Ammon's horn (tissue), 1 donor: ENCODE data around the gene MIA2.
A peak's percentile ranks its signal among the peaks of the same experiment; 100 is the strongest.

Experiments
- DNase-seq: peaks from one replicate; pipeline ENCODE4 v3.0.0-alpha.2; 2016; ENCODE audit warnings: low spot score

The MIA2 gene

DNA sequence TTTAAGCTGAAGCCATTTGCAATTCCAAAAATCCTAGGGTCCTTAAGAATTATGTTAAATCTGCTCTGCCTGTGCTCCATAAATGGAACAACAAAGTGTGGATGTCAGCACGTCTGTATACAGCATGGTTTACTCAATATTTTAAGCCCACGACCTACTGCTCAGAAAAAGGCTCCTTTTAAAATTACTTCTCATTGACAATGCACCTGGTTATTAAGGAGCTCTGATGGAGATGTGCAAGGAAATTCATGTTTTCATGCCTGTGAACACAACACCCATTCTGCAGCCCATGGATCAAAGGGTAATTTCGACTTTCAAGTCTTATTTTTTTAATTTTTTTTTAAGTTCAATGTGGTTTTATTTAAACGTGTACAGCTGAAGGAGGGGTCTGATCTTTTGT, 150.5 kb downstream of the MIA2 start:
- no peak for DNase-seq

DNA sequence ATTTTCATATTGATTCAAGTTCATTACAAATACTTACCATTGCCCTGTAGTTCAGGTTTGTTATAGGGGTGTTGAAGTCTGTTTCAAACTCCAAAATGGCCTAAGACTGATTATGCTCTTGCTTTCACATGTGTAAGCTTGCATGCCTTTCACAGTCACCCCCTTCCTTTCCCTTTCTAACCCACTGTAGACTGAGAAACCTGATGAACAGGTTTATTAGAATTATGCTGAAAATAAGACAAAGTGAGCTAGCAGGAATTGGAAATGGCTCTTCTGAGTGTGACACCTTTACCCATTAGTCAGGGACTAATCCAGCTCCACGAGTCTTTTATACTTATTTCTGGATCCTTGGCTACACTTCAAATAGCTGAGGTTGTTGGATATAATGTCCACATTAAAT, 159.6 kb downstream of the MIA2 start:
- DNase-seq = no peak

GRCh38 chr14:39395555-39396254, 162.0 kb downstream of the MIA2 start:
- DNase-seq = no peak

DNA sequence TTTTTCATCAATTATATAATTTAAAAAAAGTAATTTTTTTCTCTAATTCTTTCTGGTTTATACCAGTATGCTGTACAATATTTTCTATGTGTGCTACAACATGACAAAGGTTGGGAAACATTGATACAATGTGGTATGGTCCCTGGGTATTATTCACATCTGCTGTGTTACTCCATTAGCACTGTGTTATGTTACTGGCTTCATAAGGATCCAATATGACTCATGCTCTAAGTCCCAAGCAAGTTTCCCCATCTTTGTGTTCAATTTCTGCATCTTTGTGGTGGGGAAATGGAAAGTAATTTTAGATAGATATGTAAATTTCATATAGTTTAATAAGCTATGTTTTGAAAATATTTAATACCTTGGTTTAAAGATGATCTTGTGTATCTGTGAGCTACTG, 162.7 kb downstream of the MIA2 start:
- DNase-seq = no peak

DNA sequence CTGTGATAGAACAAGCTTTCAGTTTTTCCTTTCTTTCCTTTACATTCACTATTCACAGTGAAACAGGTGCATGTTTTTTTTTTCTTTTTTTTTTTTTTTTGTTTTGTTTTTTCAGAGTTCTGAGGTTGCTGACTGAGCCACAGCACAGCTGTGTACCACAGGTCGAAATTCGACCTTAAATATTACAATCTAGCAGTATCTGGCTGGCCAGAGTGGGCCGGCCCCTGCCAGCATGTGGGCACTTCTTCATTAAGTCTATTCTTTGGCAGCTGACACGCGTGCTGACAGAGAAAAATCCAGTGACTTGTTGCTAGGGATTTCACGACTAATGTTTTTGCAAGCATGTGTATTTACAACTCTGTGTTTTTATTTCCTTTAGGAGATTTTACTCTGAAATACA, 164.7 kb downstream of the MIA2 start:
- DNase-seq = no peak

- DNase-seq = no peak
Observed at GRCh38 chr14:39406560-39406959, 172.8 kb downstream of the MIA2 start.

DNA sequence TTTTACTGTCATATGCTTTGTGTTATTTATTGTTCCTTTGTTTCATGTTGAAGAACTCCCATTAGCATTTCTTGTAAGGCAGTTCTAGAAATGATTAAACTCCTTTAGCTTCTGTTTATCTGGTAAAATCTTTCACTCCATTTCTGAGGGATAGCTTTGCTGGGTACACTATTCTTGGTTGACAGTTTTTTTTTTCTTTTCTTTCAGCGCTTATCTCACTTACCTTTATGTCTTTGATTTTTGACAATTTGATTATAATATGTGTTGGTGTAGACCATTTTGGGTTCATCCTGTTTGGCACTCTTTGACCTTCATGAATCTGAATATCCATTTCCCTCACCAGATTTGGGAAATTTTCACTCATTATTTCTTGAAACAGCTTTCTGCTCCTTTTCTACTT, 182.4 kb downstream of the MIA2 start:
- no peak for DNase-seq

- no peak for DNase-seq
Observed at GRCh38 chr14:39417014-39417413, 183.3 kb downstream of the MIA2 start.

- no peak for DNase-seq
Observed at GRCh38 chr14:39419272-39419671, 185.6 kb downstream of the MIA2 start.

DNA sequence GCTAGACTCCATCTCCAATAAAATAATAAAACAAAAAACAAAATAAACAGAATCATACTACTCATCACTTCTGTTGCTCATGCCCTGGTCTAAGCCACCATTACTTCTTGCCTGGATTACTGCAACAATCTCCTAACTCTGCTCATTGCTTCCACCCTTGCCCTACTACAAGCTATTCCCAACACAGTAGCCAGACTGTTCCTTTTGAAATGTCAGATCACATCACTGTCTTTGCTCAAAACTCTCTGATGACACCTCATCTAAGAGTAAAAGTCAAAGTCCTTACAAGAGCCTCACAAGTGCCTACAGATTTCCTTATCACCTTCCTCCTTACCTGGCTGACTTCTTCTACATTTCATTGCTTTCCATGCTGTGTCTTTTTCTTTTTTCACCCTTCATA, 188.5 kb downstream of the MIA2 start:
- no peak for DNase-seq

DNA sequence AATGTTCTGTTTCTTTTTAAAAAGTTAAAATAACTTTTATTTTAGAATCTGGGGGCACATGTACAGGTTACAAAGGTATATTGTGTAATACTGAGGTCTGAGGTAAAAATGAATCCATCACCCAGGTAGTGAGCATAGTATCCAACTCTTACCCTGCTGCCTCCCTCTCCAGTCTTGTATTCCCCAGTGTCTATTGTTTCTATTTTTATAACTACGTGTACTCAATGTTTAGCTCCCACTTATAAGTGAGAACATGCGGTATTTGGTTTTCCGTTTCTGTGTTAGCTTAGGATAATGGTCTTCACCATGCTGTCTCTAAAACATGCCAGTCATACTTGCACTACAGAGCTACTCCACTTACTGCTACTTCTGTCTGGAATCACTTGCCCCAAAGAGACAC, 190.1 kb downstream of the MIA2 start:
- DNase-seq = no peak

DNA sequence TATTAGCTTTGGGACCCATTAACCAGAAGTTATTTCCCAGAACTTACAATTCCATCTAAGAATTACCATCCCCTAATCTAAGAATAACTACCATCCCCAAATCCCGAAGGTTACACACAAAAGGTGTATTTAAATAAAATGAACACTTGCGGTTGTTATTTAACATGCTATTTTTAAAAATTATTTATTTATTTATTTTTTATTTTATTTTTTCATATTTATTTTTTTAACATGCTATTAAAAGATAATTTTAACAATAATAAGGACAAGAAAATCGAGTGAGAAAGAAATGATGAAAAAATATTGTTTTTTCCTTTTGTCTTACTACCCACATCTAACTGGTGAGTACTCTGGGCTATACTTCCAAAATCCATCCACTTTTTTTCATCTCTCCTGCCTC, 192.2 kb downstream of the MIA2 start:
- no peak for DNase-seq

- DNase-seq = peak; percentile 44
Observed at GRCh38 chr14:39426605-39427004, 192.9 kb downstream of the MIA2 start.

- DNase-seq = no peak
Observed at GRCh38 chr14:39428118-39428517, 194.4 kb downstream of the MIA2 start.

GRCh38 chr14:39430762-39431415, 197.2 kb downstream of the MIA2 start:
- DNase-seq = no peak

DNA sequence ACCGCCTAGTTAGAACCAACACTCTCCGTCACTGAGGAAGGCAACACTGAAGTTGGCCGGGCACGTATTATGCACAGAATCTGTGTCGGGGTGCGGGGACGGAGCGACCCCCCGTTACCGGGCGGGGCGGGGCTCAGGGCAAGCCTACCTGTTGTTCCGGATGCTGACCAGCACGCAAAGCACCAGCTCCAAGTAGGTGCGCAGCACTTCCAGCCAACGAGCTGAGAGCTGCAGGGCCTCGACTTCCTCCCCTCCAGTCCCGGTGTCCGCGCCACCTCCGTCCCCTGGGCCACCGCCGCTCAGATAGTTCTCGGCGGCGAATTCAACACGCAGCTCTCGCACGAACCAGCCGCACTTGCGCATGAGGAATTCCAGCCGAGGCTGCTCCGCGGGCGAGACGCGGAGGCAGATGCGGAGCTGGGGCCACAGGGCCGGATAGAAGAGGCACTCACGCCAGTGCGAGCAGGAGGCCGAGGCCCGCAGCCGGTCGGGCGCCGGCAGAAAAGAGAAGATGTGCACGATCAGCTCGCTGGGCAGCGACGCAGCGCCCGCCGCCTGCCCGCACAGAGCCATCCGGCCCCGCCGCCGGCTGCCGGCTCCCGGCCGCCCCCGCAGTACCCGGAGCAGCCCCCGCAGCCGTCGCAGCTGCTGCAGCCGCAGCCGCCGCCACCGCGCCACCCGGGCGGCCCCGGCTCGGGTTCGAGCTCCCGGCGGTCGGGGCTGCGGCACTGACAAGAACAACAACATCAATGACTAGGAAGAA, 197.9 kb downstream of the MIA2 start:
- peak; percentile 46 for DNase-seq

DNA sequence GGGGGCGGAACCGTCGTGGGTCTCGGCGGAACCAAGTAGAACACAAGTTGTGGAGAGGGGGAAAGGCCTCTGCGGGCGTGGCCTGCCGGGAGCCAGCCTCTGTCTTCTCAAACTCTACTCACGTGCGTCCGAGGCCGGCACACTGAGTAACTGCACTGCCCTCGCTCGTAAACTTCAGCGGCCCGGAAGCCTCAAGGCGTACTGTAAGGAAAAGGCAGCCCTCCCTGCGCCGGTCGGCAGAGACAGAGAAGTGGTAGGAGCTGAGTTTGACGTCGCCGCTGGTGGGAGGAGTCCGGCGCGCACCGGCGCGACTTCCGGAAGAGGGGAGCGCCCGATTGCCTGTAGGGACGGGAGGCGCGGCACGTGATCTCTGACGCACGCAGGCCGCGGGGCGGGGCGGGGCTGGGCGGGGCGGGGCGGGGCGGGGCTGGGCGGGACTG, 198.5 kb downstream of the MIA2 start, which contains the start of gene FBXO33:
FBXO33 (minus strand) TSS at position 255 of the 440 bp plus-strand sequence. CDS start 271 bp downstream, outside the sequence.
- DNase-seq = peak; percentile 98

DNA sequence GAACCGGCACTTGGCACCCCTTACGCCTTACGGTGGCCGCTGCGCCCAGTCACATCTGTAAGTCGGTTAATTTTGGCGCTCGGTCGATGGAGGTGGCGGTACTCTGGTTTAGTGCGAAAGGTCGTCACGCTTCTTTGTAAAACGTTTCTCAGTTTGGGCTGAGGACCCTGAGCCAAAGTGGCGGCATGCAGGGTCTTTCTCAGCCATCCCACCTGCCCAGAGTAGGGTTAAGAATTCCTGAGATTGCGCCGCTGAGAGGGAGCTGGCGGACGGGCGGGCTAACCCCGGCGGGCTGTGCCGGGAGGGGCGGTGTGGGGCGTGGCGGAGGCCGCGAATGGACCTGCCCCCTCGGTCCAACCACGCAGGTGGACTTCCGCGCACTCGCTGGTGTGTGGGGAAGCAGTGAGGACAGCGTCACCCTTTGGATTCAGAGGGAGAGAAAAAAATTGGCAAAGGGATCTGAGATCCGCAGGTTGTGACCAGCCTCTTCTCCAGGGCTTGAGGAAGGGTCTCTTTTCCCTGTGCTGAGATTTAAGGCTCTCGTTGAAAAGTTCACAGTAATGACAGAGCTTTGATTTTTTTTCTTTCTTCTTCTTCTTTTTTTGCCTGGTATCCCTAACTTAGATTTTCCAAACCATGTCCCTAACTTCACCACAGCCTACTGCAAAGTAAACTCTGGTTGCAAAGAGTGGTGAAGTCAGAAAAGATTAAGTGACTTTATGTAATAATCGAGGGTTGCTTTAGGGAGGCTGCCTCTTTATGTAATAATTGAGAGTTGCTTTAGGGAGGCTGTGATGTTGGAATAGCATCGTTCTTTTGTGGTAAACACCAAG, 199.1 kb downstream of the MIA2 start:
- DNase-seq = peak; percentile 91

- no peak for DNase-seq
Observed at GRCh38 chr14:39433452-39433813, 199.7 kb downstream of the MIA2 start.

DNA sequence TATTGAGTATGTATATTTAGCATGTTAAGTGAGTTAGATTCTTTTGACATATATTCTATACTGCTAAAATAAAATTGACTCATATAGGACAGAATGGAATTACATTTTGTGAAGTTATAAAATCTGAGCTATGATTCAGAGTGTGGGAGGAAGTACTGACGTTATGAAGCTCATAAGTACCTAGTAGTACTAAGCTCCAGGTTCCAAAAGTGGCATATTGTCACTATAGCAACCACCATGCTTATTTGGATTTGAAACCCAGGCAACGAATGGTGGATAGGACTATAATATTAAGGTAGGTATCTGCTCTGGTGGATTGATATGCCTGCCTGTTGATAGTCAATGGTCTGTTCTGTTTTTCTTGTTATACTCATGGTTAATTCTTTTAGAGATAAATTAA, 200.7 kb downstream of the MIA2 start:
- peak; percentile 60 for DNase-seq

- DNase-seq = no peak
Observed at GRCh38 chr14:39435241-39435640, 201.5 kb downstream of the MIA2 start.
